HCT116 (cell line): ENCODE data around the gene CHADL. TPM values are rescaled to one million over a fixed set of nuclear protein-coding genes. Genes with fewer than 3 reads are reported as not detected.
A peak's percentile ranks its signal among the peaks of the same experiment; 100 is the strongest.

Experiments
- ATAC-seq: fragments of 200-7000 bp; cut with Tn5 transposase; 2 replicates; pipeline ENCODE4 v1.9.1; 2020; ENCODE audit warnings: mild to moderate bottlenecking, moderate library complexity
- BruUV-seq: library from RNA; stranded (reverse); fragments of 400-500 nt; replicated peaks from 2 replicates; lab custom pipeline; 2021; lab: Mats Ljungman, UMichigan
- CTCF ChIA-PET: fragments of 300-600 bp; sonication (Branson Sonifier 250); formaldehyde crosslinking; loops from one replicate; lab custom pipeline; 2021; ENCODE audit warnings: antibody characterized with exemption; lab: Charles Lee
- POLR2A ChIA-PET: fragments of 300-600, 350-600 bp; sonication (Branson Sonifier 250); formaldehyde crosslinking; loops from one replicate; lab custom pipeline; 2021; ENCODE audit warnings: antibody characterized with exemption; lab: Charles Lee
- RAD21 ChIA-PET, 2 experiments: fragments of 300-600 bp; sonication (Branson Sonifier 250); formaldehyde crosslinking; loops; one replicate each; lab custom pipeline; 2023; ENCODE audit warnings: low total read pairs in 2 of 2; ENCODE audit not compliant: uncharacterized antibody in 2 of 2, unreplicated experiment in 2 of 2, low non-redundant PET in 1 of 2; lab: Charles Lee
- DNase-seq: peaks from one replicate; pipeline ENCODE4 v3.0.0-alpha.2; 2010; ENCODE audit warnings: low read depth, low spot score
- H2AFZ ChIP-seq: fragments of 200-600 bp; shearing (Covaris generic), sonication (generic); 2 replicates; pipeline ENCODE4 v1.6.1; 2017; ENCODE audit warnings: low read depth, mixed run types, mixed read lengths, antibody characterized with exemption, low read length; ENCODE audit not compliant: poor library complexity, severe bottlenecking
- H3K27ac ChIP-seq: 2 replicates; pipeline ENCODE4 v1.5.1; 2012; ENCODE audit warnings: low read depth, low read length
- H3K27me3 ChIP-seq: fragments of 200-600 bp; sonication (generic); 2 replicates; pipeline ENCODE4 v1.6.1; 2016; ENCODE audit warnings: mixed run types, low read length, mixed read lengths; ENCODE audit not compliant: insufficient read depth
- H3K36me3 ChIP-seq, 2 experiments: fragments of 200-500 bp in 1 of 2; fragments of 200-600 bp in 1 of 2; sonication (Bioruptor generic) in 1 of 2; sonication (generic) in 1 of 2; 2 replicates each; pipeline versions ENCODE4 v1.5.1 to v1.6.1; 2014 to 2016; ENCODE audit warnings: low read length in 2 of 2, inconsistent platforms in 1 of 2, mixed read lengths in 1 of 2, mixed run types in 1 of 2; ENCODE audit not compliant: insufficient read depth in 2 of 2, control insufficient read depth in 1 of 2
- H3K4me1 ChIP-seq, 2 experiments: fragments of 200-600 bp in 1 of 2; sonication (generic) in 1 of 2; 2 replicates each; pipeline versions ENCODE4 v1.5.1 to v1.6.1; 2012 to 2017; ENCODE audit warnings: low read length in 2 of 2, inconsistent platforms in 1 of 2, mild to moderate bottlenecking in 1 of 2, mixed read lengths in 1 of 2, mixed run types in 1 of 2, moderate library complexity in 1 of 2; ENCODE audit not compliant: insufficient read depth in 2 of 2, control insufficient read depth in 1 of 2
- H3K4me2 ChIP-seq: fragments of 200-600 bp; sonication (generic); 2 replicates; pipeline ENCODE4 v1.6.1; 2017; ENCODE audit warnings: mixed run types, low read length, mixed read lengths
- H3K4me3 ChIP-seq, 2 experiments: fragments of 200-600 bp in 1 of 2; sonication (generic) in 1 of 2; replicated peaks in 1 of 2; 2 replicates each; pipeline ENCODE4 v1.5.1; 2011 to 2016; ENCODE audit warnings: low read length in 2 of 2, control low read depth in 1 of 2, low read depth in 1 of 2, mild to moderate bottlenecking in 1 of 2, mixed read lengths in 1 of 2, mixed run types in 1 of 2
- H3K79me2 ChIP-seq: fragments of 200-600 bp; sonication (generic); 2 replicates; pipeline ENCODE4 v1.6.1; 2017; ENCODE audit warnings: mild to moderate bottlenecking, mixed run types, low read length, moderate library complexity, mixed read lengths; ENCODE audit not compliant: insufficient read depth
- H3K9ac ChIP-seq: fragments of 200-600 bp; sonication (generic); 2 replicates; pipeline ENCODE4 v1.6.1; 2016; ENCODE audit warnings: low read length, mixed read lengths
- H3K9me2 ChIP-seq: fragments of 200-600 bp; sonication (generic), shearing (Covaris generic); 2 replicates; pipeline ENCODE4 v1.6.1; 2017; ENCODE audit warnings: mixed run types, mild to moderate bottlenecking, moderate library complexity; ENCODE audit not compliant: insufficient read depth
- H3K9me3 ChIP-seq, 2 experiments: fragments of 200-500 bp in 1 of 2; fragments of 200-600 bp in 1 of 2; sonication (Bioruptor generic) in 1 of 2; sonication (generic) in 1 of 2; 2 replicates each; pipeline ENCODE4 v1.6.1; 2014 to 2017; ENCODE audit warnings: low read length in 2 of 2, mixed read lengths in 2 of 2, inconsistent platforms in 1 of 2, low read depth in 1 of 2, mild to moderate bottlenecking in 1 of 2, mixed run types in 1 of 2, moderate library complexity in 1 of 2; ENCODE audit not compliant: control insufficient read depth in 1 of 2, insufficient read depth in 1 of 2
- H4K20me1 ChIP-seq: fragments of 200-600 bp; sonication (generic), shearing (Covaris generic); 2 replicates; pipeline ENCODE4 v1.6.1; 2017; ENCODE audit warnings: mixed run types, mild to moderate bottlenecking, moderate library complexity; ENCODE audit not compliant: insufficient read depth
- CEBPB ChIP-seq: IDR thresholded peaks from 2 replicates; pipeline ENCODE4 v1.6.1; 2012; ENCODE audit warnings: low read depth
- EGR1 ChIP-seq: IDR thresholded peaks from 2 replicates; pipeline ENCODE4 v1.6.1; 2012; ENCODE audit warnings: low read depth
- EZH2phosphoT487 ChIP-seq: fragments of 200-600 bp; IDR thresholded peaks from 2 replicates; pipeline ENCODE4 v1.6.1; 2018; ENCODE audit warnings: antibody characterized with exemption, borderline replicate concordance
- FOSL1 ChIP-seq: IDR thresholded peaks from 2 replicates; pipeline ENCODE4 v1.6.1; 2012; ENCODE audit warnings: low read depth
- SRF ChIP-seq: IDR thresholded peaks from 2 replicates; pipeline ENCODE4 v1.6.1; 2012; ENCODE audit warnings: low read depth
- TCF7L2 ChIP-seq: IDR thresholded peaks from 2 replicates; pipeline ENCODE4 v1.7.0; 2011; ENCODE audit warnings: borderline replicate concordance, inconsistent platforms; ENCODE audit not compliant: insufficient read depth, insufficient read length; ENCODE audit errors: extremely low read depth
- YY1 ChIP-seq: IDR thresholded peaks from 2 replicates; pipeline ENCODE4 v1.6.1; 2011; ENCODE audit warnings: low read length, low read depth, moderate library complexity, mild to moderate bottlenecking; ENCODE audit not compliant: insufficient replicate concordance; ENCODE audit errors: extremely low read depth
- ZFX ChIP-seq: fragments of 450-650 bp; IDR thresholded peaks from 2 replicates; pipeline ENCODE4 v1.6.1; 2017
- intact Hi-C: fragments of 100-400 bp; cut with micrococcal nuclease; formaldehyde crosslinking; loops from 2 replicates; pipeline ENCODE4 v1.10.0; 2022
- total RNA-seq: library from RNA; stranded (reverse); gene quantifications from one replicate; pipeline ENCODE4 v1.2.1, GENCODE V29; 2021; ENCODE audit not compliant: unreplicated experiment
- TF ChIP-seq, protein P1 (sequence below), 3 experiments: fragments of 200-600 bp in 1 of 3; sonication (generic) in 1 of 3; IDR thresholded peaks in 2 of 3; conservative IDR thresholded peaks in 1 of 3; 2 replicates each; pipeline ENCODE4 v1.5.1; 2012 to 2017; ENCODE audit warnings: low read depth in 2 of 3, low read length in 2 of 3, antibody characterized with exemption in 1 of 3, borderline replicate concordance in 1 of 3, control low read depth in 1 of 3, mild to moderate bottlenecking in 1 of 3, mixed read lengths in 1 of 3, mixed run types in 1 of 3, moderate library complexity in 1 of 3; ENCODE audit not compliant: insufficient read depth in 1 of 3
- TF ChIP-seq, protein P2 (sequence below): IDR thresholded peaks from 2 replicates; pipeline ENCODE4 v1.6.1; 2012

Gene CHADL
- total RNA-seq, 1 experiment from 2014 or later, result 0.47 TPM

- peaks cover 0 to 4% of the 10 kb centered on the region in 2 experiments; a peak in 2 of 4 replicates for H3K36me3 ChIP-seq
- CTCF ChIA-PET, result no interaction called here
- no peaks in the 10 kb centered on the region for H4K20me1 ChIP-seq
- H3K4me2 ChIP-seq, result peak overlapping the region; percentile 87; the same call in 1 of the 2 replicates
- RAD21 ChIA-PET, result no interaction called here
- no peaks in the 10 kb centered on the region for H3K27me3 ChIP-seq
- H3K9ac ChIP-seq, result no peak overlapping the region
- intact Hi-C loops, result no loop called here
- H3K27ac ChIP-seq, result peak overlapping the region; percentile 96; the same call in 1 of the 2 replicates
- H3K4me1 ChIP-seq, result peaks cover 46 to 65% of the 10 kb centered on the region in 2 experiments
- POLR2A ChIA-PET, result interaction anchor here (1.6 kb wide), 1 partner anchor 12 kb away, joined by 3 read pairs; the partner anchor contains the start of gene ZC3H7B
- H2AFZ ChIP-seq, result no peak overlapping the region
- TF ChIP-seq YY1 (no peak), EGR1 (no peak), SRF (no peak), FOSL1 (no peak), ZFX (no peak), CEBPB (no peak), EZH2phosphoT487 (no peak), TCF7L2 (no peak)
- TF ChIP-seq, protein P1, sequence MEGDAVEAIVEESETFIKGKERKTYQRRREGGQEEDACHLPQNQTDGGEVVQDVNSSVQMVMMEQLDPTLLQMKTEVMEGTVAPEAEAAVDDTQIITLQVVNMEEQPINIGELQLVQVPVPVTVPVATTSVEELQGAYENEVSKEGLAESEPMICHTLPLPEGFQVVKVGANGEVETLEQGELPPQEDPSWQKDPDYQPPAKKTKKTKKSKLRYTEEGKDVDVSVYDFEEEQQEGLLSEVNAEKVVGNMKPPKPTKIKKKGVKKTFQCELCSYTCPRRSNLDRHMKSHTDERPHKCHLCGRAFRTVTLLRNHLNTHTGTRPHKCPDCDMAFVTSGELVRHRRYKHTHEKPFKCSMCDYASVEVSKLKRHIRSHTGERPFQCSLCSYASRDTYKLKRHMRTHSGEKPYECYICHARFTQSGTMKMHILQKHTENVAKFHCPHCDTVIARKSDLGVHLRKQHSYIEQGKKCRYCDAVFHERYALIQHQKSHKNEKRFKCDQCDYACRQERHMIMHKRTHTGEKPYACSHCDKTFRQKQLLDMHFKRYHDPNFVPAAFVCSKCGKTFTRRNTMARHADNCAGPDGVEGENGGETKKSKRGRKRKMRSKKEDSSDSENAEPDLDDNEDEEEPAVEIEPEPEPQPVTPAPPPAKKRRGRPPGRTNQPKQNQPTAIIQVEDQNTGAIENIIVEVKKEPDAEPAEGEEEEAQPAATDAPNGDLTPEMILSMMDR (IDR thresholded peaks at IDR 0.05 in 2 of 3, conservative IDR thresholded peaks at IDR 0.05 in 1 of 3; ENCODE audit: borderline replicate concordance in 1 of 3, insufficient read depth in 1 of 3, low read depth in 2 of 3, low read length in 2 of 3), result no peak
- TF ChIP-seq, protein P2, sequence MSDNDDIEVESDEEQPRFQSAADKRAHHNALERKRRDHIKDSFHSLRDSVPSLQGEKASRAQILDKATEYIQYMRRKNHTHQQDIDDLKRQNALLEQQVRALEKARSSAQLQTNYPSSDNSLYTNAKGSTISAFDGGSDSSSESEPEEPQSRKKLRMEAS, result no peak
- H3K79me2 ChIP-seq, result peaks cover 12% of the 10 kb centered on the region
- no peak for DNase-seq
- BruUV-seq, result no TSS peak
- H3K9me2 ChIP-seq, result no peaks in the 10 kb centered on the region
- H3K9me3 ChIP-seq, result no peaks in the 10 kb centered on the region
- ATAC-seq, result no peak
- no peak overlapping the region for H3K4me3 ChIP-seq
These were observed 48.9 kb upstream of the CHADL start for GRCh38 chr22:41289671-41290070.
